Hepatocyte (in vitro differentiated cells): ENCODE data around the gene HCRTR1.

ENCODE experiments used
- CTCF ChIP-seq: fragments of 200-600 bp; sonication (generic); IDR thresholded peaks from 2 replicates; pipeline ENCODE4 v1.5.1; 2016; ENCODE audit warnings: antibody characterized with exemption, mild to moderate bottlenecking; ENCODE audit not compliant: poor library complexity
- EZH2 ChIP-seq: fragments of 200-600 bp; sonication (generic); IDR thresholded peaks from 2 replicates; pipeline ENCODE4 v1.6.1; 2016; ENCODE audit warnings: antibody characterized with exemption, mild to moderate bottlenecking, borderline replicate concordance
- EZH2phosphoT487 ChIP-seq: fragments of 200-600 bp; sonication (generic); IDR thresholded peaks from one replicate; pipeline ENCODE4 v1.6.1; 2018; ENCODE audit warnings: antibody characterized with exemption, mild to moderate bottlenecking, low read depth, moderate library complexity; ENCODE audit not compliant: unreplicated experiment, severe bottlenecking

GRCh38 chr1:31653717-31654473 lies 36.4 kb downstream of the HCRTR1 start:
- TF ChIP-seq EZH2 (no peak), CTCF (no peak), EZH2phosphoT487 (no peak)
